D721Med (cell line): ENCODE results near the gene SAMD4A.

Experiments used
- DNase-seq: peaks from one replicate; pipeline ENCODE4 v3.0.0; 2011; ENCODE audit warnings: low spot score; ENCODE audit not compliant: insufficient read length
- FAIRE-seq: peaks from 2 replicates; lab custom pipeline; 2011; peaks lifted over from hg19 to GRCh38; lab: Jason Lieb, UNC
- TF ChIP-seq, protein P1 (sequence below): IDR thresholded peaks from 2 replicates; pipeline ENCODE4 v1.5.1; 2012; ENCODE audit warnings: mild to moderate bottlenecking, control low read depth; ENCODE audit not compliant: insufficient read depth; ENCODE audit errors: missing control alignments

SAMD4A gene

DNA sequence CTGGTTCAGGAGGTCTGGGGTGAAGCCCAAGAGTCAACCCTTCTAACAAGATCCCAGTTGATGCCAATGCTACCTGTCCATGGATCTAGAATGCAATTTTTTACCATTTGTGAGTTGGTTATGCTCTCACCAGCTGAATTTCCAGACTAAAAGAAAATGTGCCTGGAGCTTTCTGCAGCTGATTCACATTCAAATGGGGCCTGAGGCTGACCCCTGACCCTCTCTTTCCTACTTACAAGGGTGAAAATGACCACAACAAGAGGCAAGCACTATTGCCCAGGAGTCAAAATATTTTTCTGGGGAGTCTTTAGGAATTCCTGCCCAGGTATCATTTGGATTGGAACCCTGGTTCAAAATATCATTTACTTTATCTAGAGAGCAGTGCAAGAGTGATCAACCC lies 159.1 kb downstream of the SAMD4A start:
- TF ChIP-seq, protein P1, sequence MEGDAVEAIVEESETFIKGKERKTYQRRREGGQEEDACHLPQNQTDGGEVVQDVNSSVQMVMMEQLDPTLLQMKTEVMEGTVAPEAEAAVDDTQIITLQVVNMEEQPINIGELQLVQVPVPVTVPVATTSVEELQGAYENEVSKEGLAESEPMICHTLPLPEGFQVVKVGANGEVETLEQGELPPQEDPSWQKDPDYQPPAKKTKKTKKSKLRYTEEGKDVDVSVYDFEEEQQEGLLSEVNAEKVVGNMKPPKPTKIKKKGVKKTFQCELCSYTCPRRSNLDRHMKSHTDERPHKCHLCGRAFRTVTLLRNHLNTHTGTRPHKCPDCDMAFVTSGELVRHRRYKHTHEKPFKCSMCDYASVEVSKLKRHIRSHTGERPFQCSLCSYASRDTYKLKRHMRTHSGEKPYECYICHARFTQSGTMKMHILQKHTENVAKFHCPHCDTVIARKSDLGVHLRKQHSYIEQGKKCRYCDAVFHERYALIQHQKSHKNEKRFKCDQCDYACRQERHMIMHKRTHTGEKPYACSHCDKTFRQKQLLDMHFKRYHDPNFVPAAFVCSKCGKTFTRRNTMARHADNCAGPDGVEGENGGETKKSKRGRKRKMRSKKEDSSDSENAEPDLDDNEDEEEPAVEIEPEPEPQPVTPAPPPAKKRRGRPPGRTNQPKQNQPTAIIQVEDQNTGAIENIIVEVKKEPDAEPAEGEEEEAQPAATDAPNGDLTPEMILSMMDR: no peak
- DNase-seq (no peak), FAIRE-seq (no peak)

DNA sequence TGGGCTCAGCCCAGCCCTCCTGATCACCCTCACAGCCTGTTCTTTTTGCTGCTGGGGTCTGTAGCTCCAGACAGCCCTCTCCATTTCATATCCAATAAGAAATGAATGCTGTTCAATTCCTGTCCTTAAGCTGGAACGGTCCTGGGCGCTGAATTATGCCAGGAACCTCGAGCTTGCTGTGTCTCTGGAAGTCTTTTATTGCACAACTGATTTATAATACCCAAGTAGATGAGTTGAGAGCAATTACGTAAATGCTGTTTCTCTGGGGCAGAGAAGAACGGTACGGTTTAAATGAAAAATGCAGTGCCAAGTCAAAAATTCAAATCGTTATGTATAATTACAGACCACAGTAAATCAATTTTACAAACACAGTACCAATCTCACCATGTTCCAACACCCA lies 161.0 kb downstream of the SAMD4A start:
- TF ChIP-seq, protein P1: no peak
- no peak for FAIRE-seq

DNA sequence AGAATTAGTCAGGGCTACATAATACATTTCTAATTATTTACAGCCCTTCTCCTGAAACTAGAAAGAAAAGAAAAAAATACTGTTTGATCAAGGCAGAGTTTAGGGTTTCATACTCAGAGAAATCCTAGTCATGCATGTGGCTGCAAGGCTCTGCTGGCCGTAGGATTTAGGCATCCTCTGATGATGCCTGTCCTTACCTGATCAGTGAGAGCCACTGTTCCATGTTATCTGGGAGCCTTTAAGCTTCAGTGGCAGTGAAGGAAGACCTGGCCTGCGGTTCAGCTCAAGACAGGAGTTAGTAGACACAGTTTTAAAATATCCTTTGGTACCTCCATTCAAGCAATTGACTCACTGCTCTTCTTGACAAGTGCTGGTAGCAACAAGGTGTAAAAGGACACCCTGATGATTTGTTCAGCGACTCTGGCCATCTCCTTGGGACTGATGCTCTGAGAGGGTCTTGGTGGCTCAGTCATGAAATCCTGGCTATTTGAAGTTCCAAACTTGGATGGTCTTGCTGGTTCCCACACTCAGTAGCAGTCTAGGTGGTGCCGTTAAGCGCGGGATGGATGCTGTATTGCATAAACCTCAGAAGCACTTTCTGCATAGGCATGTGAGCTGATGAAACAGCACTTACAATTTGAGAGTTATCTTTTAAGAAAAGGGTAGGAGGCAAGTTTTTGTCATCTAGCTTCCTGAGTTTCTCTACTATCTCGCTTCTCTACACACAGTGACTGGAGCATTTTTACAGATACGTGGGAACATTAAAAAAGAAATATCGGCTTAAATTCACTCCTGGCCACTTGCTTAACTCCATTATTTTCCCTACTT lies 162.0 kb downstream of the SAMD4A start:
- DNase-seq: no peak
- FAIRE-seq: no peak
- TF ChIP-seq, protein P1: no peak

More for the DNA sequence above, 161.0 kb downstream of the SAMD4A start:
- no peak for DNase-seq

DNA sequence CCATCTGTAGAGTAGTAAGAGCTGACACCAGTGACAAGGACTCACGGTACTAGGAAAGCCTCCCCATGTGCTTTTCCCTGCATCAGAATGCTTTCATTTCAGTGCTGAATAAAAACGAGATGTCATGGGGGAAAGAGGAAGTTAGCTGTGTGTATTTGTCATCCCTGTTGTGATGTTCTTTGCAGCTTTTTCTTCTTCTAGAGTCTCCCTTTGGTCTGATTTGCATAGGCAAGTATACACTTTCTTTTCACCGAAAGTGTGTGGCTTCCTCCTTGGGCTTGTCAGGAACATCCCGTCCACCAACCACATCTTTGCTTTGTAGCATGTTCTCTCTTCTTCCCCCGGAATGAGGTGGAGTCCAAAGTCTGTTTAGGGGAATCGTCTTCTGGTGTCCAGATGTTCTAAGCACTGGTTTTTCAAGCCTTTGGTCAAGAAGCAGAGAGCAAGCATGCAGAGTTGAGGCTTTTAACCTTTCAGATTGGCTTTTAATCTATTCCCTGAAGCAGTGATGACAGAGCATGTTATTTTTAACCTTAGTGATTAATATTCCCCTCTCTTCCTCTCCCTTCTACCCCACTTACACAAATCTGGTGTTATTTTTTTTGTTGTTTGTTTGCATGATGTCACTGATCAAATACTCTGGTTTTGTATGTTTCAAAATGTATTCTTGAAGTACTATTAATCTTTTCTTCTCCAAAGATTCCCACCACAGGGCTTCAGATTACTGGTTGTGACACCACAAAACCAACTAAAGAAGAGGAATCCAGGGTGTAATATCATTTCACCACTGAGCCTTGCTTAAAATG lies 163.4 kb downstream of the SAMD4A start:
- TF ChIP-seq, protein P1: no peak
- FAIRE-seq (no peak), DNase-seq (no peak)

DNA sequence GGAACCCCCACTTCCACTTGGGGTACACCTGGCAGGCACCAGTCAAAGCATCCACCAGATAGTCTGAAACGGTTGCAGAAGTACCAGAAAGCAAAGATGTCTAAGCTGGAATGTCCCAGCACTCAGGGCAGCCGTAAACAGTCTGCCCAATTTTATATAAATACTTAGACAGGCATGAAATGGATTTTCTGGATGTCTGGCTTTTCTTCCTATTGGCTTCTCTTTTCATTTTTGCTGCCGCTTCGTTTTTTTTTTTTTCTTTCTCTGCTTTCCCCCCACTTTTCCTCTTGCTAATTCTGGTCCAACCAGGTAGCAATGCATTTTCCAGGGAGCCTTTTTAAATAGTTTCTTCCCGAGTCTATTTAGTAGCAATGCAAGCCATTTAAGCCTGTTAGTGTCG lies 168.0 kb downstream of the SAMD4A start:
- TF ChIP-seq, protein P1: no peak
- FAIRE-seq: no peak

DNA sequence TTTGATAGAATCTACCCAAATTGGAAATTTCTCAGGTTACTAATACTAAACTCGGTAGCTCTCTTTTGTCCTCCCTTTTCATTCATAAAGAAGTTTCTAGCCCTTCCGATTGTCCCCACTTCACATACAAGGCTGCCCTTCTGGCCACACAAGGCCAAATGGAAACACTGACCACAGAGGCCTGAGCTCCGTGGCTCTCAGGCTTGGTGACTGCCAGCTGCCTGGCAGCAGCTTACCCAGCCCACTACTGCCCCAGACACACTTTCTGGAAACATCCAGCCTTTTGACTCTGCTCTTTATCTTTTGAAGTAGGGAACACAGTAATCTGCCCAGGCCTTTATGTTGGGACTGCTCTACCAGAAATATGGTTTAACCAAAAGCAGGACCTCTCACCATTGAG lies 168.5 kb downstream of the SAMD4A start:
- DNase-seq (no peak), FAIRE-seq (no peak)
- TF ChIP-seq, protein P1: no peak

More for the DNA sequence above, 168.0 kb downstream of the SAMD4A start:
- no peak for DNase-seq
